NCI-H82 treated with DMSO at 0.1 percent for 48 hours (cell line): ENCODE results near the gene CLIC4.
"Not testable (repeated sequence)": the region's sequence is repeated elsewhere in the genome, so short reads cannot be mapped to it uniquely, and the experiment has no call there.

Experiments used
- DNase-seq: peaks from one replicate; lab custom pipeline; 2025; ENCODE audit not compliant: unreplicated experiment; lab: John Stamatoyannopoulos, UW

CLIC4 gene

GRCh38 chr1:24717887-24718650, 27.2 kb upstream of the CLIC4 start:
- DNase-seq: no peak

GRCh38 chr1:24720152-24720551, 25.1 kb upstream of the CLIC4 start:
- DNase-seq: no peak

- DNase-seq: no peak
Observed at GRCh38 chr1:24721533-24721932, 23.7 kb upstream of the CLIC4 start.

- not testable (repeated sequence) for DNase-seq
Observed at GRCh38 chr1:24722073-24723035, 22.9 kb upstream of the CLIC4 start.

- DNase-seq: no peak
Observed at GRCh38 chr1:24724345-24725208, 20.7 kb upstream of the CLIC4 start.

- no peak for DNase-seq
Observed at GRCh38 chr1:24725209-24725651, 20.0 kb upstream of the CLIC4 start.

GRCh38 chr1:24726741-24727140, 18.5 kb upstream of the CLIC4 start:
- no peak for DNase-seq

GRCh38 chr1:24727501-24728216, 17.6 kb upstream of the CLIC4 start:
- DNase-seq: no peak

GRCh38 chr1:24728982-24729381, 16.3 kb upstream of the CLIC4 start:
- no peak for DNase-seq

- DNase-seq: no peak
Observed at GRCh38 chr1:24732186-24732885, 12.9 kb upstream of the CLIC4 start.

GRCh38 chr1:24733342-24733741, 11.9 kb upstream of the CLIC4 start:
- DNase-seq: not testable (repeated sequence)

- no peak for DNase-seq
Observed at GRCh38 chr1:24735156-24735508, 10.1 kb upstream of the CLIC4 start.

GRCh38 chr1:24735509-24736375, 9.5 kb upstream of the CLIC4 start:
- peak; percentile 92 for DNase-seq

GRCh38 chr1:24737368-24738117, 7.7 kb upstream of the CLIC4 start:
- DNase-seq: no peak

GRCh38 chr1:24739241-24739640, 6.0 kb upstream of the CLIC4 start:
- DNase-seq: no peak

- DNase-seq: no peak
Observed at GRCh38 chr1:24742090-24742938, 2.9 kb upstream of the CLIC4 start.
